Transverse colon (tissue), 4 donors: Measurements from ENCODE around the gene TBX6. TPM values are rescaled to one million over a fixed set of nuclear protein-coding genes. Genes with fewer than 3 reads are reported as not detected.

ENCODE experiments used
- DNase-seq: peaks from one replicate; pipeline ENCODE4 v3.0.0-alpha.2; 2019
- H3K27ac ChIP-seq, 4 donors: fragments of 200-600 bp; sonication (generic); 2 replicates each; pipeline ENCODE4 v1.5.1; 2016 to 2018; ENCODE audit warnings: inconsistent platforms in 4 of 4
- H3K27me3 ChIP-seq: fragments of 200-600 bp; sonication (generic); 2 replicates; pipeline ENCODE4 v1.5.1; 2017; ENCODE audit warnings: inconsistent platforms
- H3K36me3 ChIP-seq, 4 donors: fragments of 200-600 bp; sonication (generic); 2 replicates each; pipeline ENCODE4 v1.5.1; 2017 to 2019; ENCODE audit warnings: inconsistent platforms in 4 of 4
- H3K4me1 ChIP-seq, 4 donors: fragments of 200-600 bp; sonication (generic); 2 replicates each; pipeline ENCODE4 v1.5.1; 2017 to 2020; ENCODE audit warnings: inconsistent platforms in 4 of 4
- H3K4me3 ChIP-seq, 4 donors: fragments of 200-600 bp; sonication (generic); 1 replicate in 1 of 4; 2 replicates in 3 of 4; pipeline versions ENCODE4 v1.5.1 to v1.6.1; 2017 to 2019; ENCODE audit warnings: inconsistent platforms in 4 of 4
- H3K9me3 ChIP-seq, 2 donors: fragments of 200-600 bp; sonication (generic); 2 replicates each; pipeline ENCODE4 v1.5.1; 2017 to 2019; ENCODE audit warnings: inconsistent platforms in 2 of 2
- EP300 ChIP-seq: sonication (generic); formaldehyde crosslinking; IDR thresholded peaks from one replicate; pipeline ENCODE4 v1.6.1; 2017; ENCODE audit warnings: antibody characterized with exemption, low read depth
- POLR2A ChIP-seq: fragments of 450-650 bp; IDR thresholded peaks from one replicate; pipeline ENCODE4 v1.6.1; 2016; ENCODE audit warnings: antibody characterized with exemption, mild to moderate bottlenecking, moderate library complexity
- POLR2AphosphoS5 ChIP-seq, 3 donors: sonication (generic); formaldehyde crosslinking; IDR thresholded peaks; one replicate each; pipeline ENCODE4 v1.6.1; 2016; ENCODE audit warnings: antibody characterized with exemption in 3 of 3
- WGBS, 2 donors: methylation state at CpG; one replicate each; pipeline ENCODE4 v1.1.5; 2018; ENCODE audit warnings: low coverage in 1 of 2; 5-methylcytosine and 5-hydroxymethylcytosine counted together
- in situ Hi-C, 4 donors: fragments of 200-750 bp; cut with MboI; loops; one replicate each; pipeline versions ENCODE4 v1.15.0 to v1.15.1; 2017; ENCODE audit warnings: low sequenced_read_pairs in 3 of 4, low pct_ligation_motif_present in 1 of 4, low pct_unique_long_range_greater_than_20kb in 1 of 4
- intact Hi-C: fragments of 100-400 bp; cut with DNase I; formaldehyde crosslinking; loops from one replicate; pipeline ENCODE4 v1.15.1; 2023; ENCODE audit warnings: low total_unique reads
- total RNA-seq, 4 donors: library from RNA; depleted of rRNA; stranded (reverse); fragments of >200 nt; gene quantifications; one replicate each; pipeline ENCODE4 v1.1.0, GENCODE V29; 2016
- TF ChIP-seq, protein P1 (sequence below), 5 experiments: fragments of 200-600 bp in 3 of 5; fragments of 450-650 bp in 2 of 5; sonication (generic) in 3 of 5; IDR thresholded peaks; 1 replicate in 2 of 5; 2 replicates in 3 of 5; pipeline ENCODE4 v1.5.1; 2016 to 2017; ENCODE audit warnings: antibody characterized with exemption in 5 of 5, inconsistent platforms in 3 of 5, mild to moderate bottlenecking in 2 of 5, moderate library complexity in 1 of 5

TBX6 gene
- total RNA-seq, 4 donors from 2014 or later, result 0.82 to 2.2 TPM; not detected in 2

DNA sequence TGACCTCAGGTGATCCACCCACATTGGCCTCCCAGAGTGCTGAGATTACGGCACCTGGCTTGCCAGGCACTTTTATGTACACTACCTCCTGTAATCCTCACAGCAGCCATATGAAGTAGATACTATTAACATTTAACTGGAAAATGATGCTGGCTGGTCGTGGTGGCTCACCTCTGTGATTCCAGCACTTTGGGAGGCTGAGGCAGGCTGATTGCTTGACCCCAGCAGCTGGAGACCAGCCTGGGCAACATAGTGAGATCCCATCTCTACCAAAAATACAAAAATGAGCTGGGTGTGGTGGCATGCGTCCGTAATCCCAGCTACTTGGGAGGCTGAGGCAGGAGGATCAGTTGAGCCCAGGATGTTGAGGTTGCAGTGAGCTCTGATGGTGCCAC lies 33.3 kb upstream of the TBX6 start:
- Histone ChIP-seq H3K36me3 (no peaks in the 10 kb centered on the region), H3K27me3 (no peaks in the 10 kb centered on the region), H3K4me1 (peaks cover 11 to 39% (median 34%) of the 10 kb centered on the region in 4 donors), H3K4me3 (no peak overlapping the region), H3K9me3 (no peaks in the 10 kb centered on the region), H3K27ac (peak overlapping the region; percentile 94 to 98 (median 97))
- no peak for DNase-seq
- in situ Hi-C loops (loop anchor here in 2 of 4 donors (25.0 kb wide), 1 partner anchor 287 kb away; the partner anchor contains the start of gene ZNF771 (in 2 of the 2)), intact Hi-C loops (no loop called here)
- WGBS, 2 donors, result 80 to 100% methylated on average over 1 to 4 of the region's 4 CpGs
- TF ChIP-seq EP300 (no peak), POLR2A (no peak), POLR2AphosphoS5 (IDR thresholded peaks at IDR 0.05) (no peak)
- TF ChIP-seq, protein P1, sequence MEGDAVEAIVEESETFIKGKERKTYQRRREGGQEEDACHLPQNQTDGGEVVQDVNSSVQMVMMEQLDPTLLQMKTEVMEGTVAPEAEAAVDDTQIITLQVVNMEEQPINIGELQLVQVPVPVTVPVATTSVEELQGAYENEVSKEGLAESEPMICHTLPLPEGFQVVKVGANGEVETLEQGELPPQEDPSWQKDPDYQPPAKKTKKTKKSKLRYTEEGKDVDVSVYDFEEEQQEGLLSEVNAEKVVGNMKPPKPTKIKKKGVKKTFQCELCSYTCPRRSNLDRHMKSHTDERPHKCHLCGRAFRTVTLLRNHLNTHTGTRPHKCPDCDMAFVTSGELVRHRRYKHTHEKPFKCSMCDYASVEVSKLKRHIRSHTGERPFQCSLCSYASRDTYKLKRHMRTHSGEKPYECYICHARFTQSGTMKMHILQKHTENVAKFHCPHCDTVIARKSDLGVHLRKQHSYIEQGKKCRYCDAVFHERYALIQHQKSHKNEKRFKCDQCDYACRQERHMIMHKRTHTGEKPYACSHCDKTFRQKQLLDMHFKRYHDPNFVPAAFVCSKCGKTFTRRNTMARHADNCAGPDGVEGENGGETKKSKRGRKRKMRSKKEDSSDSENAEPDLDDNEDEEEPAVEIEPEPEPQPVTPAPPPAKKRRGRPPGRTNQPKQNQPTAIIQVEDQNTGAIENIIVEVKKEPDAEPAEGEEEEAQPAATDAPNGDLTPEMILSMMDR (IDR thresholded peaks at IDR 0.05), result no peak

DNA sequence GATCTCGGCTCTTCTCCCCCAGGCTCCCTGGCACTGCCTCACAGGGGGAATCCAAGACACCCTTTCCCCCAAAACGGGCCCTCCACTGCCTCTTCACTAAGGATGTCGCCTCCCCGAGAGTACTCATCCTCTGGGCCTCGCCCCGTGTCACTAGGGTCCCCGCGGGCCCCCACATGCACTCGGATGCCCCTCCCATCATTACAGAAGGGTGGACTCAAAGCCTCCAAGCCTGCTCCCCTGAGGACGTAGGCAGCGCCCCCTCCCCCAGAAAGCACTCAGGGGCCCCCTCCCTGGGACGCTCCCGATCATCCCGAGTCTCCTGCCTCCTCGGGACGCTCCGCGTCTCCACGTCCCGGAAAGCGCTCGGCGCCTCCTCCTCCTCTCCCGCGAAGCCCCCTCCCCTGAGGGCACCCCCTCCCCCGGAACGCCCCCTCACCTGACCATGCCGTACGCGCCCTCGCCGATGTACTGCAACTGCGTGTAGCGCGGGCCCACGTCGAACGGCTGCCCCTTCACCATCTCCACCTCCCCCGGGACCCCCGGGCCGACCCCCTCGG lies 31.0 kb upstream of the TBX6 start:
- peak overlapping the region; percentile 94 to 98 (median 97) for H3K27ac ChIP-seq
- 1% methylated on average over 27 of the region's 42 CpGs; no CpG with 5 or more reads in 1 of the 2 donors for WGBS, 2 donors
- no peak for DNase-seq
- H3K9me3 ChIP-seq, result no peaks in the 10 kb centered on the region
- in situ Hi-C loops, result loop anchor here in 2 of 4 donors (25.0 kb wide), 1 partner anchor 290 kb away; the partner anchor contains the start of gene ZNF771 (in 2 of the 2)
- no peaks in the 10 kb centered on the region for H3K27me3 ChIP-seq
- intact Hi-C loops, result no loop called here
- peaks cover 0 to 14% (median 6%) of the 10 kb centered on the region in 4 donors for H3K36me3 ChIP-seq
- H3K4me1 ChIP-seq, result peaks cover 14 to 57% (median 45%) of the 10 kb centered on the region in 4 donors
- peak overlapping the region; percentile 69 to 97 (median 84) for H3K4me3 ChIP-seq
- TF ChIP-seq POLR2AphosphoS5 (IDR thresholded peaks at IDR 0.05), result no peak
- peak; percentile 22 for TF ChIP-seq POLR2A

DNA sequence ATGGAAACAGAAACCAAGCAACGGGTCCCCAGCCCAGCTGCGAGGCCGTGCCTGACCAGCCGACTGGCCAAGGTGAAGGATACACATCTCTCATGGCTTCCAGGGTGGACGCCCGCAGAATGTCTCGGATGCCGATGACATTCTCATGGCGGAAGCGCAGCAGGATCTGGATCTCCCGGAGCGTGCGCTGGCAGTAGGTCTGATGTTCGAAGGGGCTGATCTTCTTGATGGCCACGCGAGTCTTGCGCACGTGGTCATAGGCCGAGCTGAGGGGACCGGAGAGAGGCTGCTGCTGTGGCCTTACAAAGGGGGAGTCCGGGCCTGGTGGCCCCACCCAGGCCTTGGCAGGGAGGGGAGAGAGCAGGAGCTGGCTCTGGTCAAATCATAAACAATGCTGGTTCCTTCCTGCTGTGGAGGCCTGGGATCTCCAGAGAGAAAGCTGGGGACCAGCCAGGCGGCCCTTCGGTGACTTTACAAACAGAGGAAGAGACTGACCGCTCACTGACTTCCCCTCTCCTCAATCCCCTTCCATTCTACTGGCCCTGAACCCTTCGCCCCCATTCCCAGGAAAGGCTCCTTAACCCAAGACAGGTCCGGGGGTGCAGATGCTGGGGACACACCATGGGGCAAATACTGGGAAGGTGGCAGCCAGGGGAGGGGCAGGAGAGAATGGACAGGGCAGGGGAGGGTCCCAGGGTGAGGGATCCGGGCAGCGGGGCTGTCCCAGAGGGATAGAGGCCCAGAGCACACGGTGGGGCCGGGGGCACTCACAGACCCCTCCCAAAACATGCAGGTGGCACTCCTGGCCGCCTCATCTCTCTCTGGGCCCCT lies 30.2 kb upstream of the TBX6 start:
- peak overlapping the region; percentile 94 to 98 (median 97) for H3K27ac ChIP-seq
- no peaks in the 10 kb centered on the region for H3K9me3 ChIP-seq
- H3K4me3 ChIP-seq, result peak overlapping the region; percentile 69 to 97 (median 84)
- intact Hi-C loops (no loop called here), in situ Hi-C loops (loop anchor here in 2 of 4 donors (25.0 kb wide), 1 partner anchor 290 kb away; the partner anchor contains the start of gene ZNF771 (in 2 of the 2))
- H3K27me3 ChIP-seq, result no peaks in the 10 kb centered on the region
- peak; percentile 48 for DNase-seq
- peaks cover 0 to 19% (median 8%) of the 10 kb centered on the region in 4 donors for H3K36me3 ChIP-seq
- peaks cover 14 to 63% (median 45%) of the 10 kb centered on the region in 4 donors for H3K4me1 ChIP-seq
- TF ChIP-seq POLR2AphosphoS5 (IDR thresholded peaks at IDR 0.05) (peak in 1 of 3 donors; percentile 45), EP300 (no peak), POLR2A (peak; percentile 4)
- TF ChIP-seq, protein P1 (IDR thresholded peaks at IDR 0.05), result no peak
- 35 to 47% methylated on average over 2 to 30 of the region's 31 CpGs for WGBS, 2 donors

DNA sequence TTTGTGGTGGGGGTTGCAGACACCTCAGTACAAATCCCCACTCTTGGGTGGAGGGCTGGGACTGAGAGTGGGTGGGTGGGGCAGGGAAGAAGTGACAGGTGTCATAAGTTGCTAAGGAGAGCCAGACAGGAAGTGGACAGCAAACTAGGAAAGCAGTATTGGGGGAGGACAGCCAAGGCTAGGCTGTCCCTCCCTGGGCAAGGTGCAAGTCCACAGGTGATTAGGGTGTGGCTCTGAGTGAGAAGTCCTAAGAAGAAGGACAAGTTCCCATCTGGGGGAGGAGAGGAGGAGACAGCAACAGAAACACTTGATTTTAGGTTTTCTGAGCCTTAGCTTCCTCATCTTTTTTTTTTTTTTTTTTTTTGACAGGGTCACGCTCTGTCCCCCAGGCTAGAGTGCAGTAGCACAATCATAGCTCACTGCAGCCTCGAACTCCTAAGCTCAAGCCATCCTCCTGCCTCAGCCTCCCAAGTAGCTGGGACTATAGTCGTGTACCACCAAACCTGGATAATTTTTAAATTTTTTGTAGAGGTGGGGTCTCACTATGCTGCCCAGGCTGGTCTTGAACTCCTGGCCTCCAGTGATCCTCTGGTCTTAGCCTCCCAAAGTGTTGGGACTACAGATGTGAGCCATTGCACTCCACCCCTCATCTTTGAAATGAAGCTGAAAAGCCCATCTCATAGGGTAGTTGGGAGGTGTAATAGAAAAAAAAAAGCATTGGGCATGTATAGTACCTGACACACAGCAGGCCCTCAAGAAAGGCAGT lies 28.8 kb upstream of the TBX6 start:
- Histone ChIP-seq H3K4me3 (no peak overlapping the region), H3K36me3 (peaks cover 0 to 23% (median 11%) of the 10 kb centered on the region in 4 donors), H3K27ac (peak overlapping the region; percentile 94 to 98 (median 97)), H3K9me3 (no peaks in the 10 kb centered on the region), H3K27me3 (no peaks in the 10 kb centered on the region), H3K4me1 (peaks cover 21 to 77% (median 56%) of the 10 kb centered on the region in 4 donors)
- peak; percentile 79 for DNase-seq
- WGBS, 2 donors, result 53 to 80% methylated on average over 1 to 3 of the region's 3 CpGs
- TF ChIP-seq, protein P1 (IDR thresholded peaks at IDR 0.05), result no peak
- TF ChIP-seq EP300 (peak; percentile 60), POLR2AphosphoS5 (IDR thresholded peaks at IDR 0.05) (peak; percentile 69 to 89 (median 80)), POLR2A (peak; percentile 54)
- in situ Hi-C loops (loop anchor here in 2 of 4 donors (25.0 kb wide), 1 partner anchor 292 kb away; the partner anchor contains the start of gene ZNF771 (in 2 of the 2)), intact Hi-C loops (no loop called here)
